ENCODE results near the gene PELI2. TPM values are rescaled to one million over a fixed set of nuclear protein-coding genes. Genes with fewer than 3 reads are reported as not detected.

Gene PELI2
- total RNA-seq, 2 donors from 2014 or later, result 16.0 to 17.5 TPM

DNA sequence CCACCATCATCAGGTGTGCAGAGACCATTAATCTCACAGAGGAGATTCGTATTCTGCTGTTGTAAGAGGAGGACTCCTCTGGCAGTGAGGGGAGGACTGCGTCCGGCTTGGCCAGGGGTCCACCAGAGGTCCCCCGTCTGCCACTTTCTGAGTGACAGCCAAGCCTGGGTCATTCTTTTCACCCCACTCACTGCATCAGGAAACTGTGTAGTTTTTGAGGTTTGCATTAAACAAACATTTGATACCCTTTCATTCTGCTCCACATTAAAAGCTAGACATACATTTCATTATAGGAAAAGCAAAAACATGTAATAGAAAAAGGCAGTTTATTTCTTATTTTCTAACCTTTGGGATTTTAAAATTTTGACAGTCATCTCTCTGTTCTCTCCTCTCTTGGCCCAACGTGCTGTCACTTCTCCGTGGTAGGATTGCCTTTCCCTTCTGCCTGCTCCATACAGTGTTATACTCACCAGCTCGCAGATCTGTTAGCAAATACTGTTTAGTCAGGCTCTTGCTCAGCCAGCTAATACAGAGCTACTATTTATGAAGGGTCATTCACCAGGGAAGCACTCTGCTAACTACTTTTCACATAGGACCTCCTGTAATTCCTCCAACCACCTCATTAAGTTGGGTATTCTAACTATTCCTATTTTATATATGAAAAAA, 99.3 kb downstream of the PELI2 start:
- no peak for DNase-seq (ENCODE audit: low spot score)
- intact Hi-C loops (cut with DNase I), result no loop called here

DNA sequence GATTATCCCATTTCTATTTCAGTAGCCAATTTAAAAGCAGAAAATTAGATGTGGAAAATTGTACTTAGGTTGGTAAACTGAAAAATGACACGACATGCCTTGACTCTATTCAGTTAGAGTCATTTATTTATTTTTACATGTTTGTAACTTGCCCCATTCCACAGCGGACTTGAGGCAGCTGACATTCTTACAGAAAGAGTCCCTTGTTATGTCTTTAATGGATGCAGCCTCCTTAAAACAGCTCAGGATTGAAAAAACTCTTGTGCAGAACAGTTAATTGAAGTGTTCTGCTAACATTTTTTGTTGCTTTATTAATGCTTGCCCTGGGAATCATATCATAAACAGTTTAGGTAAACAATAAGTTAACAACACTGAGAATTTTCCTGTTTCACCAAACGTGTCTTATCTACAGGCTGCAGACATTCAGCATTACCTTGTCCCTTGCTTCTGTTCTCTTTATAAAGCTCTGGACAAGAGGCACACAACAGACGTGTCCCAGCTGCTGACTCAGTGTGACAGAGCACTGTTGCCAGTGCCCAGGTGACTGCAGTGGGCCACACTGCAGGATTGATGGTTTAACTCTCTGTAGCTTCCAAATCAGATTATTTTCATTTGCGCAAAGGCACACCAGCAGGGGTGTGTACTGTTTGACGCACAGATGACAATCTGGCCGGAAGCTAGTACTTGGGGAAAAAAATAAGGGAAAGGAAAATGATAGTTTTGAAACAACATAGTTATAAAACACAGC, 101.6 kb downstream of the PELI2 start:
- intact Hi-C loops (cut with DNase I), result no loop called here
- no peak for DNase-seq (ENCODE audit: low spot score)

DNA sequence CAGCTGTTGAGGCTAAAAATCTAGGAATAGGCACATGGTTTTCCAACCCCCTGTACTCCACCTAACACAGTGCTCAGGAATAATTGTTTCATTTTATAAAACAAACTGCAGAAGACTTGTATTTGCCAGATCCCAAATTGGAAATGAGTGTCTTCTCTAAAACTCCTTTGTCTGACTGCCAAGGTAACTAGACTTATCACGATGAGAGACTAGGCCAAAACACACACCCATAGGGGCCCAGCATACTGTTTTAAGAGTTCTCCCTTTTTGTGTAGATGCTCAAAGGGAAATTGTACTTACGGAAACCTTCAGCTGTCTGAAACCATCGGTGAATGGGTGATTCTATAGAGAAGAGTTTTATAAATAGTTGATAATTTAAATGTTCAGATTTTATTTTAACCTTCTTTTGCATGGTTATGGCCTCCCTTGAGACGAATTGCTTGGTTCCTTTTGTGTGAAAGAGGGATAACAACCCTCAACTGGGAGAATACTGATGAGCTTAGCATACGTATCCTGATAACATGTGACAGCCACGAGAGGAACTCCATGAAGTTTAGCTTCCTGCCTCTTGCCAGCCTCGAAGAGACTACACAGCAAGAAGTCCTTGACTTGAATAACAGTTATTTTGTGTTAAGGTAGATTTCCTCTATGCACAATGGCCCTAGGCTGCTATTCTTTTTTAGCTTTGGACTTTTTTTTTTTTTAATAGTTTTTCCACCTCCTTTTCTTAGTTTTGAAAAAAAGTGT, 103.3 kb downstream of the PELI2 start:
- intact Hi-C loops (cut with DNase I), result no loop called here
- DNase-seq (ENCODE audit: low spot score), result no peak

DNA sequence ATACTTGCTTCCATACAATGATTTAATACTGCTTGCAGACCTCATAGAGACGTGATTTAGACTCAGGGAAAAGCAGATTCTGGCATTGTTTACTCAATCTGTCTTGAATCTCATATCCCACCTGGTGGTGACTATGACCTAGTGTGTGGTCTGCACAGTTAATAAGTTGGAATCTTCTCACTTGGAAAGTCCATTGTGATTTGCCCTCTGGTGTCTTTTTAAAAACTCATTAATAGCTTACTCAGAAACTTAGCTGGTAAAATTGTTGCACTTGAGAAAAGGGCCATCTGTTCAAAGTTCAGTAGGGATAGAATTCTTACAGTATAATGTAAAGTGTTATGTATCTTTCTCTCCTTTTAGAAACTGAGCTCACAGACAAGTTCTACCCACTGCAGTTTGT, 106.0 kb downstream of the PELI2 start:
- intact Hi-C loops (cut with DNase I), result no loop called here
- DNase-seq (ENCODE audit: low spot score), result no peak

DNA sequence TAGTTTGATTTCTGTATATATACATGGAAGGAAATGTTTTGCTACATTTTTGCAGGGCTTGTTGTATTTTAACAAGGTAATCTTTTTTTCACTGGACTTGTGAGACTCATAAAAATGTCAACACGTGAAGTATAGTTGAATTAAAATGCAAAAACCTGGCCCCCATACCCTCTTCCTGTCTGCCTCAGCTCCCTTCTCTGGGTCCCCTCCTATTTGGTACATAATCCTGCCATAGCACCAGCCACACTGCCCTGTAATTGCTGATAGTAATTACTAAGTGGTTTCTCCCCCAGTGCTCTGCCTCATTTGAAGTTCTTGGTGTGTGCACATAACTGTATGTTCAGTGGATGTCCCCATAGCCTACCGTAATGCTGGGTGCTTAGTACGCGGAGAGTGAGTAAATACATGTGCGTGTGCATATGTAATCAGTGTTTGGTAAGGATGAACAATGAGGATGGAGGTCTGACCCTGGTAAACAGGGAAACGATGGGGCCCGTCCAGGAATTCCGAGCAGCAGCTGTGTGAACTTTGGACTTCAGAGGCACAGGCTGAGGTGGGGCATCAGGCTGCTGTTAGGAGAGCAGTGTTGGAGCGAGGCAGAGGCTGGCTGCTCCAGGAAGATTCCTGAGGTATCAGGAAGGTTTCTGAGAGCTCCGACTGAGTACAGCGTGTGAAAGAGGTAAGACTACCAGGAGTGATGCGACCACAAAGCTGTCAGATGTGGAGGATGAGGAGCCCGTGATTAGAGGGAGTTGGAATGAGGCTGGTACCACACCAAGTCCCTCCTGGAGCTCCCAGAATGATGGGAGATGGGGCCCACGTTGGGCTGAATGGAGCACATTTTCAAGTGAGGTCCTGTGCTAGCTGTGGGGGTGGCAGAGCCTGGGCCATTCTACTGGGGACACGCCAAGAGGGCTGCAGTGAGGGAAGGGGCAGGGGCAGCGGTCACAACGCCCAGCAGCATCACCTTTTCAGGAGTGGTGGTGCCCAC, 106.8 kb downstream of the PELI2 start:
- intact Hi-C loops (cut with DNase I), result no loop called here
- DNase-seq (ENCODE audit: low spot score), result no peak

DNA sequence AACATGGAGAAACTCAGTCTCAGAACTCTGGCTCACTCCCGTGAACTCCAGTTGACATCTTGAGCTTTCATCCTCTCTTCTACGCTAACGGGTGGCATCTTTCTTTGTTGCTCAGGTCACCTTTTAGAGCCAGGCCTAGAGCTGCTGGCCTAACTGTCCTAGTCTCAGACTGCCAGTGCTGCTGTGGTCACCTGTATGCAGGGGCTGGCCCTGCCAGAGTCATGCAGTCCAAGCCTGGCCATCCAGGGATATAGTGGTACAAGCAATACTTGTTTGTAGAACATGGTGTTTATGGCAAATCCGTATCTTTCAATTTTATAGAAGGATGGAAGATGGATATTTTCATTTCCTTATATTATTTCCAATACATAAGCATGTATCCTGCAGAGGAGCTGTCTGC, 117.2 kb downstream of the PELI2 start:
- intact Hi-C loops (cut with DNase I), result loop anchor here in 1 of 2 donors (5.0 kb wide), 1 partner anchor 852 kb away; no protein-coding TSS in a partner anchor
- DNase-seq (ENCODE audit: low spot score), result no peak

DNA sequence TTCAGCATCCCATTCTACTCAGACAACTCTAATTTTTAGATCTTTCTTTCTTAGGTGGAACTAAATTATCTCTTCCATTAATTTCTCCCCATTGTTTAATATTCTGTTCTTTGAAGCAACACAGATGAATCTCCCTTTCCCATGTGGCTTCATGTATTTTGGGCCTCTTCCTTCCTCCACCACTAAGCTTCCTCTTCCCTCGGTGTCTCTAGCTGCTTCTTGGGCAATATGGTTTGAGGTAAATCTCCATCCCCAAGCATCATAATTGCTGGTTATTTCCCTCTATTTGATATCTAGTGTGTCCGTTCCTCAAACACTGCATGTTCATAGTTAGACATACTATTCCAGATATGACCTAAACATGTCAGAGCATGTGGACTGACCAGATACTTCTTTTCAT, 119.2 kb downstream of the PELI2 start:
- no peak for DNase-seq (ENCODE audit: low spot score)
- intact Hi-C loops (cut with DNase I), result loop anchor here in 1 of 2 donors (5.0 kb wide), 1 partner anchor 850 kb away; no protein-coding TSS in a partner anchor

DNA sequence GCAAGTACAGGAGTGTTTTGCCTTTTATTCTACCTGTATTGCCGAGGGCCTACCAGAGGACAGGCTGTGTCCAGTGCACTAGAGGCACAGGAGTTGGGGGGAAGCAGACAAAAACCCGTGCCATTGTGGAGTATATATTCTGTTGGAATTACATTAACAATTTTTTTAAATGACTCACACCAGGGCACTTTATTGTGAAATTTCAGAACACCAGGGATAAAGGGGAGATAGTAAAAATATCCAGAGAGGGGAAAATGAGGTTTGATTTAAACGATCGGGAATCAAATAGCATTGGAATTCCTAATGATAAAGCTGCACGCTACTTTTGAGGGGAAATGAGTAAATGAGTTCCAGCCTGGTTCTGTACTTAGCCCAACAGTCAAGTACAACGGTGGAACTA, 123.2 kb downstream of the PELI2 start:
- intact Hi-C loops (cut with DNase I), result no loop called here
- no peak for DNase-seq (ENCODE audit: low spot score)

DNA sequence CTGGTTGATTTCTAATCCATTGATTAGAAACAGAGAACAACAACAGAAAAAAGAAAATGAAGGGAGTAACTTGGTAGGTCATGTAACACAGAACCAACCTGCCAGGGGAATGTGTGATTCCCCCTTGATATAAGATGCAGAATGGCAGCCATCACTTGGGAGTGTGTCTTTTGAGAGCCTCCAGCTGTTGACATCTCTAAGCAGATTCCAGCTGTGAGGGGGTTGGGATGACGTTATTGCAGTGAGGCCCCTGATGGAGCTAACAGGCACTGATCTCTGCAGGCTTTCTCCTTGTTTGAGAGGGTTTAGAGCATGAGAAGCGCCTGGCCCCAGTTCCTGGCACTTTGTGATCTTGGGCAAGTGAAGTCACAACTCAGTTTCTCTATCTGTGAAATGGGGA, 124.9 kb downstream of the PELI2 start:
- intact Hi-C loops (cut with DNase I), result no loop called here
- no peak for DNase-seq (ENCODE audit: low spot score)

DNA sequence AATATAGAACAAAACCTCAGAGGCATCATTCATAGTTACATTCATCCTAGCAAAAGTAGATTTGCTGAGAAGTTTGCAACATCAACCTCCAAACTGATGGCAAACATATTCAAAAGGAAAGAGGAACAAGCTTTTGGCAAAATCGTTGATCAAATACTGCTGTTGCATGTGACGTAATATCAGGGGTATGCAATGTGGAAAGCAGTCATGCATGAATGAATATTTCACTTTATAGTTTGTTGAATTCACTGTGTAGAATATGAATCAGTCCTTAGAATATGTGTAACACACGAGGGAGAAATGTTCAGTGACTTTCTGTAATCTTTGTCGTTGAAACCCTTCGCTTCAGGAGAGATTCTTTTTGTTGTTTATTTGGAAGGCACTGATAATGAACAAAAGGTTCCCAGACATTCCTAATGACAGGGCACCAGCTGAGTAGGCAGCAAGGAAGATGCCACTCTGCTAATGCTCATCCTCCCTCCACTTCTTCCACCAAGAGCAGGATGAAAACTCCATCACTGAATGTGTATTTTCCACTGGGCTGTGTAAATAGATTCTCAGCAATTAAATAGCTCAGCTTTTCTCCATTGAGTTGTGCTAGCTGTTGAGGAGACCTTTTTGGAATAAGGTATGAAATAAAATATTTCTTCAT, 126.1 kb downstream of the PELI2 start:
- no peak for DNase-seq (ENCODE audit: low spot score)
- intact Hi-C loops (cut with DNase I), result no loop called here

DNA sequence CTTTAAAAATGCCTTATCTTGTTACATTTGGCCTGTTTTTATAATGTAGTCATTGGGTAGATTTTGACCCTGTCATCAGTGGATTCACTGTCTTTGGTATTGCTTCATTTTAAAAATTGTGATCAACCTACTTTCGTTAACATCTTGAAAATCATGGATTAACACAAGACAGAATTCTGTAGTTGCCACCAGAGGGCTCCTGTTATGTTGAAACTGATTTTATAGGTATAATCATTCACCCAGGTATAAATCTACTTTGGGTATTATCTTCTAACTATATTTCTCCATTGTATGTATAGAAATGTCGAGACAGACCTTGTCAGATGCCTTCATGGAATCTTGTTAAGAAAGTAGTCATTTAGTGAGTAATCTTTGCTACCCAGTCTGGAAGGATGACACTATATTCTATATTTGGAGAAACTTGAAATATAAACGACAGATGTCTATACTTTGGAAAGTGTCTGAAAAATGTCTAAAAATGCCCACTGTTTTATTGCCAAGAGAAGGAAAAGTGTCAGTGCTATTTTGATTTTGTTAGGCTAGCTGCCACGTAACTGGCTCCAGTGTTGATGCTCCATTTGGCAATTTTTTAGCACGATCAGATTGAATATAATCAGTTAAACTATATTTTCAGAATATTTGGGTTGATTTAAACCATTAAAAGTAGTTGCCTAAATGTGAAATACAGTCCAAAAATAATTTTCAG, 129.4 kb downstream of the PELI2 start:
- DNase-seq (ENCODE audit: low spot score), result no peak
- intact Hi-C loops (cut with DNase I), result no loop called here

GRCh38 chr14:56248442-56248841, 130.2 kb downstream of the PELI2 start:
- intact Hi-C loops (cut with DNase I), result no loop called here
- no peak for DNase-seq (ENCODE audit: low spot score)

GRCh38 chr14:56261046-56261445, 142.8 kb downstream of the PELI2 start:
- intact Hi-C loops (cut with DNase I), result no loop called here
- no peak for DNase-seq (ENCODE audit: low spot score)

DNA sequence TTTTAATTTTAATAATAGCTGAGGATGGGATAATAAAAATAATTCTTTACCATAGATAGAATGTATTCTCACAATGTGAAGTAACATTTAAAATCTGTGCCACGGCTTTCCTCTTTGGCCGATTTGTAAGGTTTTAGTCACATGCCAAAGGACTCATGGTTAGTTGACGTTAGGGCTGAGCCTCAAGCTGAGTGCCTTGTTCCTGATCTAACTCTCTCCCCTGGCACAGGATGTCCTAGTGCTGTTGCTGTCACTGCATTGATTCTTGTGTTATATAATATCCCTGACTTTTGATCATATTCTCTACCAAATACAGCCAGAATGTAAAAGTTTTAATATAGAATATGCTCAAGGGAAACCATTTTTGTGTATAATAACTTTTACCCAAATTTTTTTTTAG, 144.3 kb downstream of the PELI2 start:
- intact Hi-C loops (cut with DNase I), result no loop called here

DNA sequence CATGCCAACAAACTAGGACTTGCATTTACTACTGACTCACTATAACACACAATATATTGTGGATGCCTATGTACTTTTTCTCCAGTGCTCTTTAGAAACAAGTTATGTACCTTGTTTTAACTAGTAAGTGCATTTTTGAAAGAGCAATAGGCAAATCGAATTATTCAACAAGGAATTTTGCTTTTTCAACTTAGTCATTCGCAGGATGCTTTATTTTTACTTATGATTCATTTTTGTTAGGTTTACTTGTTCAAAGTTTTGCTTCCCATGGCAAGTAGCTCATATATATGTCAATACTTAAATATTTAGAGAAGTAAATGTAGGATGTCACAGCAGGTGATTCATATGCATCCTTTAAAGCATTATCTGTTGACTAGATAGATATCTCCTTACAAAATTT, 149.8 kb downstream of the PELI2 start:
- no peak for DNase-seq (ENCODE audit: low spot score)
- intact Hi-C loops (cut with DNase I), result no loop called here

More for the DNA sequence above, 144.3 kb downstream of the PELI2 start:
- no peak for DNase-seq (ENCODE audit: low spot score)

- DNase-seq (ENCODE audit: low spot score), result no peak
- intact Hi-C loops (cut with DNase I), result no loop called here
Observed at GRCh38 chr14:56268673-56269072, 150.5 kb downstream of the PELI2 start.

DNA sequence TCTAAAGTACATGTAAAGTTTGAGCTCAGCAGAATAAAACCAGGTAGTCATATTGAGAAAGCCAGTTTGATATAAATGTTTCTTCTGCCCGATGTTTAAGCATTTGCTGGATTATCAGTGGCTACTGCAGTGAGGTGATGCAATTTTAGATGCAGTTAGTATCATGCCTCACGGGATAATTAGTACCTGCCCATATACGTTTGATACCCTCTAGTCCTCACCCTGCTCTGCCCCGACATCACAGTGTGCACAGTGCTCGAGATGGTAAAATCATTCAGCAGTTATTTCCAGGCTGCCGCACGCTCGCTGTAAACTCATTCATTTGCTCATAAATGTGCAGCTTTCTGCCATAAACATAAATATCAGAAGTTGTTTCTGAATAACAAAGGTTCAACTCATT, 152.7 kb downstream of the PELI2 start:
- intact Hi-C loops (cut with DNase I), result no loop called here

DNA sequence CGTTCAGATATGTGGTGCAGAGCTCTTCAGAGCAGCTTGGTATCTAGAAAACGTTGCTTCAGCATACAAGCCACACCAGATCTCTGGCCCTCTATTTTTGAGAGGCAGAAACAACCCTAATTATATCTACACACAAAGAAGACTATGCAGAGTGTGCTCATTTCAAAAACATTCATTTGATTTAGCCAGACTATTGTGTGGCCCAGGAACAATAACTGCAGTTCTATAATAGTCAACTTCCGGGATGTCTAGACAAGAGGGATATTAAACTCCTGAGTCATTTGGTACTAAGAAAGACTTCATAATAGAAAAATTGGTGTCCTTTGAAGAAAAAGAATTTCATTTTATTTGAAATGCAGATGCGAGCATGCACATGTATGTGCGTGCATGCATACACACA, 153.8 kb downstream of the PELI2 start:
- intact Hi-C loops (cut with DNase I), result no loop called here
- no peak for DNase-seq (ENCODE audit: low spot score)

More for the DNA sequence above, 152.7 kb downstream of the PELI2 start:
- DNase-seq (ENCODE audit: low spot score), result no peak

Data from posterior vena cava (tissue), 2 donors.